Loucy (cell line): ENCODE measurements around the gene FAM72D.
"Not testable (repeated sequence)": the region's sequence is repeated elsewhere in the genome, so short reads cannot be mapped to it uniquely, and the experiment has no call there.

Source experiments
- CTCF ChIP-seq: fragments of 200-600 bp; sonication (generic); conservative IDR thresholded peaks from 2 replicates; pipeline ENCODE4 v1.5.1; 2014; ENCODE audit warnings: mild to moderate bottlenecking, antibody characterized with exemption, low read length
- EZH2phosphoT487 ChIP-seq: fragments of 200-600 bp; IDR thresholded peaks from 2 replicates; pipeline ENCODE4 v1.6.1; 2018; ENCODE audit warnings: antibody characterized with exemption, mild to moderate bottlenecking, moderate library complexity, borderline replicate concordance

GRCh38 chr1:145066486-145066885, 29.3 kb upstream of the FAM72D start:
- not testable (repeated sequence) for TF ChIP-seq CTCF, EZH2phosphoT487
